Keratinocyte (primary cell): ENCODE results near the gene KDM2A. TPM values are rescaled to one million over a fixed set of nuclear protein-coding genes. Genes with fewer than 3 reads are reported as not detected.
"Not testable (repeated sequence)": the region's sequence is repeated elsewhere in the genome, so short reads cannot be mapped to it uniquely, and the experiment has no call there.

Experiments
- DNase-seq: peaks from one replicate; pipeline ENCODE4 v3.0.0-alpha.2; 2011; ENCODE audit warnings: low read depth, missing footprints, low spot score
- FAIRE-seq: peaks from 2 replicates; lab custom pipeline; 2011; peaks lifted over from hg19 to GRCh38; lab: Jason Lieb, UNC
- H2AFZ ChIP-seq: 2 replicates; pipeline ENCODE4 v1.6.0; 2012; ENCODE audit warnings: low read length, control low read depth, inconsistent platforms; ENCODE audit not compliant: control insufficient read depth
- H3K27ac ChIP-seq: 2 replicates; pipeline ENCODE4 v1.5.1; 2011; ENCODE audit warnings: low read length; ENCODE audit not compliant: control insufficient read depth, insufficient read depth
- H3K27me3 ChIP-seq: 3 replicates; pipeline ENCODE4 v1.6.0; 2011; ENCODE audit warnings: low read length; ENCODE audit not compliant: control insufficient read depth, insufficient read depth; ENCODE audit errors: extremely low read depth
- H3K36me3 ChIP-seq, 2 experiments: 2 replicates in 1 of 2; 3 replicates in 1 of 2; pipeline ENCODE4 v1.5.1; 2011; ENCODE audit warnings: low read length in 2 of 2, mild to moderate bottlenecking in 1 of 2; ENCODE audit not compliant: control insufficient read depth in 2 of 2, insufficient read depth in 2 of 2; ENCODE audit errors: extremely low read depth in 1 of 2
- H3K4me1 ChIP-seq: 3 replicates; pipeline ENCODE4 v1.5.1; 2011; ENCODE audit warnings: low read length; ENCODE audit not compliant: control insufficient read depth, insufficient read depth; ENCODE audit errors: extremely low read depth
- H3K4me2 ChIP-seq: 3 replicates; pipeline ENCODE4 v1.6.0; 2011; ENCODE audit warnings: low read depth, low read length; ENCODE audit not compliant: control insufficient read depth, insufficient read depth; ENCODE audit errors: extremely low read depth
- H3K4me3 ChIP-seq, 3 experiments: fragments of 200-600 bp in 1 of 3; sonication (generic) in 1 of 3; 2 replicates in 2 of 3; 3 replicates in 1 of 3; pipeline ENCODE4 v1.5.1; 2011 to 2016; ENCODE audit warnings: low read length in 3 of 3, mild to moderate bottlenecking in 3 of 3, control low read depth in 2 of 3, inconsistent platforms in 1 of 3, low read depth in 1 of 3, mixed read lengths in 1 of 3, mixed run types in 1 of 3, moderate library complexity in 1 of 3; ENCODE audit not compliant: control insufficient read depth in 2 of 3, insufficient read depth in 2 of 3; ENCODE audit errors: extremely low read depth in 1 of 3
- H3K79me2 ChIP-seq: 2 replicates; pipeline ENCODE4 v1.6.0; 2012; ENCODE audit warnings: low read length; ENCODE audit not compliant: control insufficient read depth, insufficient read depth
- H3K9ac ChIP-seq: 3 replicates; pipeline ENCODE4 v1.6.0; 2011; ENCODE audit warnings: low read length; ENCODE audit not compliant: control insufficient read depth, insufficient read depth; ENCODE audit errors: extremely low read depth
- H3K9me1 ChIP-seq: 3 replicates; pipeline ENCODE4 v1.6.0; 2011; ENCODE audit warnings: low read length; ENCODE audit not compliant: control insufficient read depth, insufficient read depth; ENCODE audit errors: extremely low read depth
- H3K9me3 ChIP-seq: 2 replicates; pipeline ENCODE4 v1.5.1; 2012; ENCODE audit warnings: low read depth, low read length; ENCODE audit not compliant: control insufficient read depth
- H4K20me1 ChIP-seq: 3 replicates; pipeline ENCODE4 v1.6.0; 2011; ENCODE audit warnings: low read length; ENCODE audit not compliant: control insufficient read depth, insufficient read depth; ENCODE audit errors: extremely low read depth
- EZH2 ChIP-seq: IDR thresholded peaks from one replicate; pipeline ENCODE4 v1.6.1; 2012; ENCODE audit warnings: inconsistent platforms, mild to moderate bottlenecking, low read length, moderate library complexity
- dilution Hi-C: fragments of 300-500 bp; cut with MboI; formaldehyde crosslinking; loops from one replicate; pipeline ENCODE4 v1.7.0; 2020; ENCODE audit warnings: low sequenced_read_pairs; ENCODE audit not compliant: extremely low pct_ligation_motif_present
- polyA plus RNA-seq, 5 experiments: library from polyadenylated mRNA; depleted of rRNA in 3 of 5; stranded (reverse) in 3 of 5; stranded (forward) in 1 of 5; unstranded in 1 of 5; fragments of >200 nt; gene quantifications; 1 replicate in 1 of 5; 2 replicates in 3 of 5; 3 replicates in 1 of 5; pipeline versions ENCODE4 v1.2.1 to v1.2.3, GENCODE V29; 2011 to 2012; ENCODE audit warnings: missing spikeins in 2 of 5, low read depth in 1 of 5, low replicate concordance in 1 of 5
- TF ChIP-seq, protein P1 (sequence below), 3 experiments: IDR thresholded peaks in 1 of 3; conservative IDR thresholded peaks in 1 of 3; optimal IDR thresholded peaks in 1 of 3; 2 replicates in 2 of 3; 3 replicates in 1 of 3; pipeline versions ENCODE3 to v1.5.1; 2011; ENCODE audit warnings: low read length in 3 of 3, mild to moderate bottlenecking in 3 of 3, moderate library complexity in 2 of 3, control low read depth in 1 of 3, inconsistent platforms in 1 of 3; ENCODE audit not compliant: insufficient read depth in 2 of 3; ENCODE audit errors: extremely low read depth in 1 of 3

Gene KDM2A
- polyA plus RNA-seq, 1 donor (not counting 4 experiments of a cell fraction or from before 2014, with no cell fraction given): 29.9 TPM

DNA sequence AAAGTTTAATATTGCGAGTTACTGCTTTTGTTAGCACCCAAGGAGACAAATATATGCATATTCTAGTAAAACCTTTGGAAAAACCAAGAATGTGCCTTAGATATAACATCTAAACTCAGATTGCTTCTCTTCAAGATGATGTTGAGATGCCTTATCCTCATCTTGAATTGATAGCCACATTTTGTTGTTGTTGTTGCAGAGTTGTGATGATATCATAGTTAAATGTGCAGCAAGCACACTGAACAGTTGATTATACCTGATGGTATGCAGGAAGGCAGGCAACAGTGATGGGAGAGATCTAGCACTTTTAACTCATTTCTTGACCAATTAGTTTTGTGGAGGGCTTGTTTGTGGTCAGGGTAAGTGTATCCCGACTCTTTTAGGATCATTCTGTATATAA is 48.0 kb downstream of the KDM2A start:
- DNase-seq (no peak), FAIRE-seq (no peak)
- Histone ChIP-seq H3K9me3 (no peaks in the 10 kb centered on the region), H3K79me2 (peaks cover 77% of the 10 kb centered on the region), H3K4me1 (peaks cover 7% of the 10 kb centered on the region), H4K20me1 (no peaks in the 10 kb centered on the region), H3K9me1 (no peaks in the 10 kb centered on the region), H3K36me3 (no peaks in the 10 kb centered on the region), H3K27me3 (no peaks in the 10 kb centered on the region), H3K4me2 (no peak overlapping the region), H3K4me3 (no peak overlapping the region), H2AFZ (no peak overlapping the region), H3K9ac (no peak overlapping the region), H3K27ac (no peak overlapping the region)
- dilution Hi-C loops: no loop called here
- no peak for TF ChIP-seq EZH2

DNA sequence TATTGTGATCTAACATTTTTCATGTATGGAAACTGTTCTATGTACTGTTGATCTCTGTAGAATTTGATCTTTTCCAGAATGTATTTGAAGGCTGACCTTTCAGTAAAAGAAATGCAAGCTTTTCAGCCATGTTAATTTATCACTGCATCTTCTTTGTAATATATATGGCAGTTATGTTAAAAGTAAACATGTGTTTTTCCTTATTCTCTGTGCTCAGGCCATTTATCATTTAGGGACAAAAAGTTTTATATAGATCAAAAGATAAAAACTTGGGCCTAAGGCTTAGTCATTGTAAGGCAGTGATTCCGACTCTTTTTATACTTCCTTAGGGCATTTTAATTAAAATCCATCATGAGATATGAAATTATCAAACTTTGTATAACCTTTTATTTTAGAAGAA is 48.7 kb downstream of the KDM2A start:
- no peaks in the 10 kb centered on the region for H3K27me3 ChIP-seq
- peaks cover 74% of the 10 kb centered on the region for H3K79me2 ChIP-seq
- dilution Hi-C loops: no loop called here
- no peak for FAIRE-seq
- H3K9me1 ChIP-seq: no peaks in the 10 kb centered on the region
- H3K27ac ChIP-seq: no peak overlapping the region
- no peaks in the 10 kb centered on the region for H4K20me1 ChIP-seq
- no peak for DNase-seq
- H3K36me3 ChIP-seq: no peaks in the 10 kb centered on the region
- H3K9ac ChIP-seq: no peak overlapping the region
- no peaks in the 10 kb centered on the region for H3K9me3 ChIP-seq
- H3K4me1 ChIP-seq: peaks cover 7% of the 10 kb centered on the region
- no peak overlapping the region for H3K4me3 ChIP-seq
- H3K4me2 ChIP-seq: no peak overlapping the region
- H2AFZ ChIP-seq: no peak overlapping the region
- TF ChIP-seq, protein P1, sequence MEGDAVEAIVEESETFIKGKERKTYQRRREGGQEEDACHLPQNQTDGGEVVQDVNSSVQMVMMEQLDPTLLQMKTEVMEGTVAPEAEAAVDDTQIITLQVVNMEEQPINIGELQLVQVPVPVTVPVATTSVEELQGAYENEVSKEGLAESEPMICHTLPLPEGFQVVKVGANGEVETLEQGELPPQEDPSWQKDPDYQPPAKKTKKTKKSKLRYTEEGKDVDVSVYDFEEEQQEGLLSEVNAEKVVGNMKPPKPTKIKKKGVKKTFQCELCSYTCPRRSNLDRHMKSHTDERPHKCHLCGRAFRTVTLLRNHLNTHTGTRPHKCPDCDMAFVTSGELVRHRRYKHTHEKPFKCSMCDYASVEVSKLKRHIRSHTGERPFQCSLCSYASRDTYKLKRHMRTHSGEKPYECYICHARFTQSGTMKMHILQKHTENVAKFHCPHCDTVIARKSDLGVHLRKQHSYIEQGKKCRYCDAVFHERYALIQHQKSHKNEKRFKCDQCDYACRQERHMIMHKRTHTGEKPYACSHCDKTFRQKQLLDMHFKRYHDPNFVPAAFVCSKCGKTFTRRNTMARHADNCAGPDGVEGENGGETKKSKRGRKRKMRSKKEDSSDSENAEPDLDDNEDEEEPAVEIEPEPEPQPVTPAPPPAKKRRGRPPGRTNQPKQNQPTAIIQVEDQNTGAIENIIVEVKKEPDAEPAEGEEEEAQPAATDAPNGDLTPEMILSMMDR (optimal IDR thresholded peaks at IDR 0.05 in 1 of 3, IDR thresholded peaks at IDR 0.05 in 1 of 3, conservative IDR thresholded peaks at IDR 0.05 in 1 of 3; ENCODE audit: extremely low read depth in 1 of 3, insufficient read depth in 2 of 3, low read length in 3 of 3): no peak
- TF ChIP-seq EZH2: no peak

DNA sequence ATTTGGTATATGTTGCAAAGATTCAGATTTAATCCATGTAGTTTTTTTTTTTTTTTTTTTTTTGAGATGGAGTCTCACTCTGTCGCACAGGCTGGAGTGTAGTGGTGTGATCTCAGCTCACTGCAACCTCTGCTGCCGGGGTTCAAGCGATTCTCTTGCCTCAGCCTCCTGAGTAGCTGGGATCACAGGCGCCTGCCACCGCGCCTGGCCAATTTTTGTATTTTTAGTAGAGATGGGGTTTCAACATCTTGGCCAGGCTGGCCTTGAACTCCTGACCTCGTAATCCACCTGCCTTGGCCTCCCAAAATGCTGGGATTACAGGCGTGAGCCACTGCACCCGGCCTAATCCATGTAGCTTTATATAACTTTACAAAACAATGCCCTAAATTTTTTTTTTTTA is 49.8 kb downstream of the KDM2A start:
- H3K9me3 ChIP-seq, DNase-seq, H3K9me1 ChIP-seq, H3K4me1 ChIP-seq, H4K20me1 ChIP-seq, dilution Hi-C loops, H3K4me2 ChIP-seq, H2AFZ ChIP-seq, H3K36me3 ChIP-seq, H3K9ac ChIP-seq, H3K4me3 ChIP-seq, FAIRE-seq, H3K27ac ChIP-seq, H3K27me3 ChIP-seq: not testable (repeated sequence)
- peaks cover 69% of the 10 kb centered on the region for H3K79me2 ChIP-seq
